Measurements from ENCODE around the gene SCP2D1.

The SCP2D1 gene

DNA sequence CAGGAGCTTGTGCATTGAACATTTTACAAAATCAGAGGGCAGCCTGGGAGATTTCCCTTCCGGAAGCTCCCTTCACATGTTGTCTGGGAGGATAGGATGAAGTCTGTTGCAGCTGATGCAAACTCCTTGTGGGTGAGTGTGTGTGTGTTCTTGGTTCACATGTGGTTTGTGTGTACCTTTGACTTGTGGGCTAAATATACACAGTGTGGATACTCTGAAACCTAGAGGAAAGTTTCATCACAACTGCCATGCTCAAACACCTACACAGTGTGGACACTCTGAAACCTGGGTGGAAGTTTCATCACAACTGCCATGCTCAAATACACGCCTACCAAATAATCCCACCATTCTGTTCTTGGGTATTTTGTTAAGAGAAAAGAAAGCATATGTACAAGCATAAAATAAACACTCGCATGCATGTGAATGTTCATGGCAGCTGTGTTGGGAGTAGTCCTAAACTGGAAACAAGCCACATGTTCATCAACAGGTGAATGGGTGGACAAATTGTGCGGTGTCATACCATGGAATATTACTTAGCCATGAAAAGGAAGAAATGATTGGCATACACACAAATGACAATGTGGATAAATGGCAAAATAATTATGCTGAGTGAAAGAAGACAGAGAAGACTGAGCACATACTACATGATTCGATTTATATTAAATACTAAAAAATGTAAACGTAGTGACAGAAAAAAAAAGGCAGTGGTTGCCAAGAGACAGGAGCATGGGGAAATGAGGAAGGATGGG lies 1.8 kb downstream of the SCP2D1 start:
- DNase-seq, result no peak

DNA sequence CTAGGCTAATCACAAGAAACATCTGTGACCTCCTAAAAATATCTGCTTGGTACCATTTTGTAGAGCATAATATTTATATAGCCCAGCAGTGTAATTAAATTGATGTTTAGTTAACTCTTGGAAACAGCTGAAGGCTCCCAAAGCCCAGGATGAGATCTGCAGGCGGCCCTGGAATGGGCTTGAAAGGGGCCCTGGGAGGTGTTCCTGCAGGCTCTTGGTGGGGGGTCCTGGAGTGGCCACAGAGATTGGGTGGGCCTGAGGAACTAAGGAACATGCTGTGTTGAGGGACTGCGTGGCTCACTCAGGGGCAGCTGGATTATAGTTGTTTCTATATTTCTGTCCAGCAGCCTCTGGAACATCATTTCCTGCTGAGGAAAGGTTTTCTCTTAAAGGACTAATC lies 9.2 kb downstream of the SCP2D1 start:
- DNase-seq, result no peak

DNA sequence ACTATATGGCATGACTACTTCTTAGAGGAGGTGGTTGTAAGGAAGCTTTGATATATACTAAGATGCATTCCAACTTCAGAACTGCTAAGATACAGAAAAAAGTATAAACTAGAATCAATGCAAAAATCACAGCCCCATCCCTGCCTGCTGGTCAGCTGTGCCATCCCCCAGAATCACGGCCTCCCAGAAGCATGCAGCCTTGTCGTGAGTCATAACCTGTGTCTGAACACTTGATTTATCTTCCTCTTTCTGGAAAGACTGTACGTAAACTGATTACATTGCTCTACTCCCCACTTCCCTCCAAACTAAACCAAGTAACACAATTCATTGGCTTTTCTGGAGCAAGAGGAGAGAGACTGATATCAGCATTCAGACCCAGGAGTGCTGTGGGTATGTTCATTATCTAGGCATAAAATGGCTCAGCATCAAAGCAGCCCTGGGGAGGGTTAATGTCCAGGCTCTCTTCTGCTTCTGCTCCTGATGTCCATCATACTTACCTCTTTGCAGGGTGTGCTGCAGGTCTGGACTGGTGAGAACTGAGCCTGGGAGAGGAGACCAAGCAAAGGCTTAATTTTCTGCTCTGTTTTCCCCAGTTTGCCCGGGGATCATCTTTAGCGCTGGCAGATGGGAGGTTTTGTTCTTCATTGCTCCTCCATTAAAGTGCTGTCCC lies 18.4 kb downstream of the SCP2D1 start:
- DNase-seq, result no peak

DNA sequence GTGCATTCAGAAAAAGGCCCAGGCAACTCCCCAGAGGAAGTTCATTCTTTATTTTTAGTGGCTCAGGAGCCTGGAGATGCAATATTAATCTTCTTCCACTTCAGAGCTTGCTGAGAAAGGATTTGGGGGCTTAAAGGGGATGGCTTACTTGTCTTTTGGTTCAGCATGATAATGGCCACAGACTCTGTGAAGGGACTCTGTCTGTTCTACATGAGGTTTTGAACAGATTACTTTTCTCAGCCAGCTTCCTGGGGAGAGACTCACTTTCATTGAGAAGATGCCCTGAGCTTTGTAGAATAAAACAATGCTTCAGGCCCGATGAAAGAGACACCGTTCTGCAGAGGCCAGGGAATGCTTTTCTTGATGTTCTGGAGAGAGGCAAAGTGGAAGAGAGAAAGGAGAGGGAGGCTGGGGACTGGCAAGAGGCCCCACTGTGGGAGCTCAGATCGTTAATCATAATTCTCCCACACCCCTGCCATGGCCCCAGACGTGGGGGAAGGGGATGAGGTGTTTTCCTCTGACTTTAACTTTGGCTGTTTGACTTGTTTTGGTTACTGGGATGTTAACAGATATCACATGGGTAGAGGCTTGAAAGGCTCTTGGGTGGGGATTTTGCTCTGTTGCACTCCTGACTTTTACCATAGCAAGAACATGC lies 19.1 kb downstream of the SCP2D1 start:
- peak in 1 of 2 experiments; percentile 22 for DNase-seq

DNA sequence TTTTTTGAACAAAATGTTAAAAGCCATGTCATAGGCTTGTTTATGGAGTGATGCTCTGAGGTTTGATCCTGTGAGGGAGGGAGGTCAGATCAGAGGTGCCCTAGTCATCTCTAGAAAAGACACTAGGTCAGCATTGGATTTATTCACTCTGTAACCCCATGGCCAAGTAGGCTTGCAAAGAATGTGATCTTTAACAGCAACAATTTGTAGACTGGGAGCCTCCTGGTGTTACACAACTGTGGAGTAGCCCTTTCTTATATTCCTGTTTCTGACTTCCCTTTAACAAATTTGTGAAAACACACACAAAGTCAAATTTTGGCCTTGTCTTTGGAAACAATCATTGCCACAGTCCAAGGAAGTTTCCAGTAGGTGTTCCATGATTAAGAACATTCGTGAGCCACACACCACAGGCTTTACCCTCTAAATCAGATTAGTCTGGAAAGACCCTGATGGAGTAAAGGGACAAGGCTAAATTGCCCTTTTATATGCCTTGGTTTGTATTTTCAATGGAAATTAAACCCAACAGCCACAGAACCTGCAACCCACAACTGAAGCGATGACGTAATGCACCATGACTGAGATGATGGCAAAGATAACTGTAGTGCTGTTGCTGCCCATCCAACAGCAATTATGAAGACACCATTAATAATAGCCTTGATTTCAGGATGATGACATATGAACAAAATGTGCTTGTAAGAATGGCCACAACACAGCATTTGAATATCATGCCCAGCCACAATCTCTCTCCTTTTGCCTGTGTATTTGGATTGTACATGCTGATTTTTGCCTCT lies 22.1 kb downstream of the SCP2D1 start:
- no peak for DNase-seq

DNA sequence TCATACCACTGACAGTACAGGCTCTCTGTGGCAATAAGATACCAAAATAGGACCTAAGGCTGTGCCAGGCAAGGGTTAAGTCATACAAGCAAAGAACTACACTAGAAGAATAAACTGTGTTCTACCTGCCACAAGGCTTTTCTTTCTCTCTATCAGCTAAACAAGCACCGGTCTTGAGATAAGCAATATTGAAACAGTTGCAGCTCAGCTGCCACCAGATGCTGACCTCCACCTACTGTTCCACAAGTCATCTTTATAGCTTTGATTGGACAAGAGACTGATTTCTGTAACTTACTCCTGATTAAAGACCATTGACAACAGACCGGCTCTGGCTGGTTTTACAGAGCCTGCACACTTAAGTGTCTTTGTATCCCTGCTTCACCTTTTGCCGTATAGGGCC lies 24.1 kb downstream of the SCP2D1 start:
- DNase-seq, result no peak

DNA sequence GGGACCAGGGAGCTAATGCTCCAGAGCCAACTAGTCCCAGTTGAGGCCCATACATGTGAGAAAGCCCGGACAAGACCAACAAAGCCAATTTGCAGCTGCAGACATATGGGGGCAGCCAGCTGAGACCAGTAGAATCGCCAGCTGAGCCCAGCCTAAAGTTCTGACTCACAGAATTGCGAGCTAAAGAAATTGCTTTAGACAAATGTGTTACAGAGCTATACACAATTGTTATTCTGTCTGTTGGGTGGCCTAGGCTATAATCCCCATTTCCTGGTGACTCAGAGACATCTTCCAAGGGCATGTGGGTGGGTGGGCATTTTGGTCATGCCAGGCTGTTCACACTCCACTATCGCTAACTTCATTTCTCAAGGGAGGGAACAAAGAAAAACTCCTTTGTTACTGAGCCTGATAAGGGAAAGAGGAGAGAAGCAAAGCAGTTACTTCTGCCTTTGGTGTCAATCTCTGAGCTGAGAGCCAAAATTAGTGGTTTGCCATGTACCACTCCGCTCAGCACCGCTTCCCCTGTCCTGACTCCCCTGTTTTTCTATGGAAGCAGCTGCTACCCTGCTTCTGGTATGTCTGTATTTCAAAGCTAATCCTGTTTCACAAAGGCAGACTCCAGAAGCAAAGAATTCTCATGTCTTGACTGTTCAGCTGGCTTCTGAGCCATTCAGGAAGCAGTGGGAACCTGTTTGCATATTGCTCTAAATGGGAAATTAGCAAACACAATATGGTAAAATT lies 26.1 kb downstream of the SCP2D1 start:
- no peak for DNase-seq

DNA sequence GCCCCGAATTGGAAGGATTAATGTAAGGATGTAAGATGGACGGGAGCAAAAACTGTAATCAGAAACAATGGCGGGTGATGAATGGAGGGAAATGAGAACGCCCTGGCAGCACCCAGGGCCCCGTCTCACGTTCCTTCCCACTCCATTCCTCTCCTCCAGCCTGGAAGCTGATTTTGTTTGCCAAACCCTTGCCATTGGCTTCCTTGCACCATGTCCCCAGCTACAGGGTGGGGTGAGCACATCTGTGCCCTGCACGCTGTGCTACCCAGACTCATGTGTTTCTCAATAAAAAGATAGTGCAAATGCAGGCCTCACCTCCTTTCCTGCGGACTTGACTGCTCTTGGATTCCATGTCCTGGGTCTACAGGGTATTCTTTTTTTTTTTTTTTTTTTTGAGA lies 26.7 kb downstream of the SCP2D1 start:
- no peak for DNase-seq

DNA sequence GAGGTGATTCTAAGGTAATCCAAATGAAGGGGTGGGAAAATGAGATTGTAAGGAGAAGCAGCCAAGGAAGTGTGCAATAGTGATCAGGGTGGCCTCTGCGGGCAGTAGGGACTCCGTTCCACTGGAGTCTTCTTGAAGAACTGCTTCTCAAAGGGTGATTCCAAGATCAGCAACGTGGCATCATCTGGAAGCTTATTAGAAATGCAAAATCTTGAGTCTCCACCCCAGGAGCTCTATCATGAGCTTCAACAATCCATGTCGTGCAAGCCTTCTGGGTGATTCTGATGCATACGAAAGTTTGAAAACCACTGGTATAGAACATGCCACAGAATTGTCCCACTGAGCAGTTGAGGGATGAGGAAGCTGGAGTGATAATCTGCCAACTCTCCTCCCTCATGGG lies 31.4 kb downstream of the SCP2D1 start:
- no peak for DNase-seq

DNA sequence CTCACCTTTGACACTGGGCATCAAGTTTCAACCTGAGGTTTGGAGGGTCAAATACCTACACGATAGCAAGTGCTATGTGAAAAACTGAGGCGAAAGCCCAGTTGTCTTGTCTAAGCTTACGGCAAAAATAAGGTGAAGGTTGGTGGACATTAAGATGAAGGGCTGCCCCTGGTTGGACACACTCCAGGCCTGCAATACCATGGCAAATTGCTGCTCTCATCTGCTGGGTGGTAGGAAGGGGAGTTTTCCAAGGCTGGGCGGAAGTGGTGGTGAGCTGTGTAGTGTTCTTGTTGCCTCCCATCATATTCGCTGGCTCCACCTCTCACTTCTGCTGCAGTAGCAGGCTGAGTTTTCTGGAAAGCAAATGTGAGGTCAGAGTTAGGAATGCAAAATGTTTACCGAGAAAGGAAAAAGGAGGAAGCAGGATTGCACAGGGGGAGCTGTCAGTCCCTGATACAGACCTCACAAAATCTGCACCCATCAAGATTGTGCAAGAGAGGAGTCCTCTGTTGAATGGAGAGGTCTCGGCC lies 33.7 kb downstream of the SCP2D1 start:
- DNase-seq, result no peak

DNA sequence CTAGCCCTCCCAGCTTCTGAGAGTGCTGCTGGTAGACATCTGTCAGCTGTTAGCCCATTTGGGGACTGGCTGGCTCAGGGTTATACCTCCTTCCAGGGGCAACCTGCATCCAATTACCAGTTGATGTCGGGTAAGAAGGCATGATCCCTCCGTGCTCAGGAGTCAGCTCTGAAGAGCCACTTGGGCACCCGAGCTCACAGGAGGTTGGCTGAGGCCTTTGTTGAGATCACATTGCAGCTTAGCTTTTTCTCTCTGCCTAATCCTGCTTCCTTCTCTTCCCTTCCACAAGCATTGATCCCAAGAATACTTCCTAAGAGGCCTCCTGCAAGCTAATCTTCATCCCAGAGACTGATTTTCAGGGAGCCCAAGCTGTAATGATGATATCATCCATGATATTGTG lies 35.5 kb downstream of the SCP2D1 start:
- peak; percentile 92 to 98 for DNase-seq

DNA sequence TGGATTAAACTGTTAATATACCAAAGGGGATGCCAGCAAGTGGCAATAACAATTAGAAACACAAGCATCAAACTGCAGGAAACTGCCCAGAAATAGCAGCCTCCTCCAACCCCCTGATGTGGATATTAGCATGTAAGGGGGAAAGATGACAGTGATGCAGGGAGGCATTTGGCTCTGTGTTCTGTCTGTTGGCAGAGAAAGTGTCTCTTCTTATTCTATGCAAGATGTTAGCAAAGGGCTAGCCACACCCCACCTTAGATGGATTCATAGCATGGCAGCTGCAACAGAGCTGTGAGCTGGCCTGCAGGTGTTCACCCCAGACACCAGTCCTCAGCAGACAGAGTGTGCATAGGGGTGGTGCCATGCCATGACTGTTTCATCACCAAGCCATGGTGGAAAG lies 38.0 kb downstream of the SCP2D1 start:
- DNase-seq, result no peak

DNA sequence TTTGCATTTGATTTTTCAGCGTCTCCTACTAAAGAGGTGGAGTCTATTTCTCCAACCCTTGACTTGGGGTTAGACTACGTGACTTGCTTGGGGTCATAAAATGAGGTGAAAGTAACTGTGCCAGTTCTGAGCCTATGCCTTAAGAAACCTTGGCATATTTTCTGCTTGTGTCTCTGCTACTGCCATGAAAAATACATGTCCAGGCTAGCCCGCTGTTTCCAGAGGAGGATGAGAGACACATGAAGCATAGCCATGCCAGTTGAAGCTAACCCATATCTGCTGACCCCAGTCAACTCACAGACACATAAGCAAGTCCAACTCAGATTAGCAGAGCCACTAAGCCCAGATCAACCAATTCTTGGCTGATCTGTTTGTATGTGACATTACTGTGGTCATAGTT lies 38.7 kb downstream of the SCP2D1 start:
- DNase-seq, result no peak

DNA sequence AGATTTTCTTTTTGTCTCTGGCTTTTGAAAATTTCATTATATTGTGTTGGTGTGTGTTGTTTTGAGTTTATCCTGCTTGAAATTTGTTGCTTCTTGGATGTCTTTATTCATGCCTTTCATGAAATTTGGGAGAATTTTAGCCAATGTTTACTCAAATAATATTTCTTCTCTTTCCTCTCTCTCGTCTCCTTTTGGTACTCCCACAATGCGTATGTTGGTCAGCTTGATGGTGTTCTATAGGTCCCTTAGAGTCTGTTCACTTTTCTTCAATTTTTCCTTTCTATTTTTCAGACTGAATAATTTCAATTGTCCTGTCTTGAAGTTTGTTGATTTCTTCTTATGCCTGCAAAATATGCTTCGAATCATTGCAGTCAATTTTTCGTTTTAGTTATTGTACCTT lies 39.6 kb downstream of the SCP2D1 start:
- DNase-seq, result no peak

DNA sequence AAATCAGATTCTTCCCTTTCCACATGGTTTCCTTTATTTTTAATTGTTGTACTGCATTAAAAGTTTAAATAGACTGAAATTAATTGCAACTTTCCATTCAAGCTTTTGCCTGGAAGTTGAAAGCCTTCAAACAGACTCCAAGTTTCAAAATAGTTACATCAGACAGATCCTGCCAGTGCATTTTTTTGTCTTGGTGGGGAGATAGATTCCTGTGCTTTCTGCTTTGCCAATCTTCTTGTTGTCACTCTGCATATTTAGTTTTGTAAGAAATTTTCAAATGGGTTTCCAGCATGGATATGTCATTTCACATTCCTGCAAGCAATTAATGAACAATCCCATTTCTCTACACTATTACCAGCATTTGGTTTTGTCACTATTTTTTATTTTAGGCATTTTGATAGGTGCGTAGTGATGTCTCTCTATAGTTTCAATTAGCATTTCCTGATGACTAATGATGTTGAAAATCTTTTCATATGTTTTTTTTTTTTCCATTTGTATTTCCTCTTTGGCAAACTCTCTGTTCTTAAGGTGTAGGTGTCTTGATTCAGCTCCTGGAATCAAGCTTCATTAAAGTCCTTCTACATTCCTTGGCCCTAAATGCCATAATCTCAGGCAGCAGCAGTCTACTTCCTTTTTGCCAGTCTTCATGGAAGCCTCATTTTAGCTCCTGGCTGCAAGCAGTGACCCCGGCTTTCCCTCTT lies 40.5 kb downstream of the SCP2D1 start:
- no peak for DNase-seq

DNA sequence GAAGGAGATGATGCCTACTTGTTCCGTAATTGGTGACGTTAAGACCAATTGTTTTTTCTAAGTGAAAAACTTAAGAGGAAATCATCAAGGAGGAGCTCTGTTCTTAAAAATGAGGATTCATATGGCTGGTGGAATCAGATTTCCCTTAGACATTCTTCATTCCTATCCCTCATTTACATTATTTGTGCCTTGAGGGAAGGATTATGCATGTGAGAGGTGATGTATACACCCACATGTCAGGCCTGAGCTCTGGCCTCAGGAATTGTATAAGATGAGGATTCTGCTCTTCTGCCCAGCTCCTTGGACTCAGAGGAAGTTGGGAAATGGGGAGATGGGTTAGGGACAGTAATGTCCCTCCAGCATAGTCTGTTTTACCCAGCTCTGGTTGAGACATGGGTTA lies 42.3 kb downstream of the SCP2D1 start:
- no peak for DNase-seq

DNA sequence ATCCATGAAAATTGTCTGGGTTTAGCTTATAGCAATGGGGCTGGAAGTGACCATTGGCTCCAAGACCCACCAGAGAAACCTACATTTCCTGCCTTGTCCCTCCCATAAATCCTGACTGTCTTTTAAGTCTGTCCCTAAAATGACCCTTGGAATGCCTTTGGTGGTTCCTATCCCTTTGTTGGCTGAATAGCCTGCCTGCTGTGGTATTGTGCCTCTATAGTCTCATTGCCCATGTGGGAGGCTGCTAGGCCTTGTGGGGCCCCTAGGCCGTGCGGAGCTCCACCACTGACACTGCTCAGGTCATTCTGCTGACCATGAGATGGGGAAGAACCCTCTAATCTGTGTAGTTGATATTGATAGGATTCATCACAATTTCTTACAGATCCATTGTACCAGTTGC lies 43.3 kb downstream of the SCP2D1 start:
- no peak for DNase-seq

DNA sequence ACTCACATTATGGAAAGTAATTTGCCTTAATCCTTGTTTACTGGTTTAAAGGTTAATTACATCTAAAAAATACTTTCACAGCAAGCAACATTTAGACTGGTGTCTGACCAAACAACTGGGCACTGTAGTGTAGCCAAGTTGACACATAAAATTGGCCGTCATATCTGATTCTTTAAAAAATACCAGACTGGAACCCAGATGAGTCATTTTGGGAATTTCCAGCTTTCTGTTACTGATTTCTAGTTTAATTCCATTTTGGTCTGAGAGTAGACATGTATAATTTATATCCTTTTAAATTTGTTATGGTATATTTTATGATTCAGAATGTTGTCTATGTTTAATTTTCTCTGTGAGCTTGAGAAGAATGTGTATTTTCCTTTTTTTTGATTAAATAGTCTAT lies 44.1 kb downstream of the SCP2D1 start:
- no peak for DNase-seq

DNA sequence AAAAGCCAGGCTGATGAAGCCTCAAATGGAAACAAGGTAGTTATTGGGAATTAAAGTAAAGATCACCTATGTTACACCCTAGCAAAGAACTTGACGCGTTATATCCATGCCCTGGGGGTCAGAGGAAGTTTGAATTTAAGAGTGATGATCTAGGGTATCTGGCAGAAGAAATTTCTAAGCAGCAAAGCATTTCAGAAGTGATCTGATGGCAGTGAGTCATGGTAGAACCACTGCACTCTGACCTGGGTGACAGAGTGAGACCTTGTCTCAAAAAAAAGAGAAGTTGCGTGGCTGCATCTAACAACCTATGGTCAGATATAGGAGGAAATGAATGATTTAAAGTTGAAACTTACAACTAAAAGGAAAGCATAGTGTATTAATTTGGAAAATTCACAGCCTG lies 45.2 kb downstream of the SCP2D1 start:
- no peak for DNase-seq
